ENCODE data around the gene SLCO1C1.

SLCO1C1 gene

DNA sequence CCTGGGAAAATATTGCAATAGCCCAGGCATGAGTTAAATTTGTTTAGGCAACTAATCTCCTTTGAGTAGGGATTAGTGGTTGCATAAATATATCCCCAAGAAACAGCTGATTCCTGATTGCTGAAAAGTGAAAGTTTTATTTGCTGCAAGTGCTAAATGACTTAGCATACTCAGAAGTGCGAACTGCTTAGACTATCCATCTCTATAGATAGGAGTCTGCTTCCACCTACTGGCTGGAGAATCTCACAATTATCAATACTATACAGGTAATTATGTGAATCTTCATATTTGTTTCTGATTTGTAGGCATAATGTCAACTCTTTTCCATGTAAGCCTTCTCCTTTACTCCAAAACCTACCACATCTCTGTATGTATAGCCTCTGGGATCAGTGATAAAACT lies 103.4 kb downstream of the SLCO1C1 start:
- DNase-seq, result peak; percentile 1

DNA sequence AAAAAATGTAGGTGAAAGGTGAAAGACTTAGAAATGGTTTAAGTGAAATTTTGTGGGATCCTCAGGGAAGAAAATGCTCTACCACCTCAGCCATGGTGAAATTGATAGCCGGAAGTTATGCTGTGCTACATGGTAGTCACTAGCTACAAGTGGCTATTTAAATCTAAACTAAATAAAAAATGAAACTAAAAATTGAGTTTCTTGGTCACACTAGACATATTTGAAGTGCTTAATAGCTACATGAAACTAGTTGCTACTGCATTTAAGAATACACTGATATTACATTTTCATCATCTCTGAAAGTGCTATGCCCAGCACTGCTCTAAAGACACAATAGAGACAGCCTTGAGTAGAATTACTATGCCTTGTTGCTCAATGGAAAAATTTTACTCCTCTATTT lies 105.0 kb downstream of the SLCO1C1 start:
- DNase-seq, result no peak

DNA sequence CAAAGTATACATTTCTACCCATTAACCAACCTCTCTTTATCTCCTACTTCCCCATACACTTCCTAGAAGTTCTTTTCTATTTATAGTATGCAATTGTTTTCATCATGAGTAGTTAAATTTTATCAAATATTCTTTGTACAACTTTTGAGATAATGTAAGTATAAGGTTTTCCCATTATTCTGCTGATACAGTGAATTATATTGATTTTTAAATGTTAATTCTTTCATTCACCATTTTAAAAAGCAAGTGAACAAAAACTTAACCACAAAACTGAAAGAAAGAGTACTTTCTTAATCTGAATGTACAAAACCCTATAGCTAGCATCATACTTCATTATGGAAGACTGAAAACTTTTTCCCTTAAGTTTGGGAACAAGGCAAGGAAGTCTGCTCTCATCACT lies 105.9 kb downstream of the SLCO1C1 start:
- DNase-seq, result no peak

All from activated CD4-positive, alpha-beta T cell treated with anti-CD3 and anti-CD28 coated beads, Interleukin-2, Interleukin-6, amounts not matched to agents 100 ng/mL and 50 ng/mL, durations not matched to agents 16 hours and 8 hours (primary cell).